COR-L47 (cell line): ENCODE data around the gene RAP1A.

ENCODE experiments used
- DNase-seq: peaks from one replicate; lab custom pipeline; 2025; lab: John Stamatoyannopoulos, UW

Gene RAP1A

GRCh38 chr1:111762332-111762731 is 142.7 kb downstream of the RAP1A start:
- no peak for DNase-seq
